Amygdala (tissue), 56 donors: ENCODE measurements around the gene SUPT6H.

Experiments used
- DNase-seq, 56 donors: peaks; one replicate each; lab custom pipeline; 2025; lab: John Stamatoyannopoulos, UW

Gene SUPT6H

DNA sequence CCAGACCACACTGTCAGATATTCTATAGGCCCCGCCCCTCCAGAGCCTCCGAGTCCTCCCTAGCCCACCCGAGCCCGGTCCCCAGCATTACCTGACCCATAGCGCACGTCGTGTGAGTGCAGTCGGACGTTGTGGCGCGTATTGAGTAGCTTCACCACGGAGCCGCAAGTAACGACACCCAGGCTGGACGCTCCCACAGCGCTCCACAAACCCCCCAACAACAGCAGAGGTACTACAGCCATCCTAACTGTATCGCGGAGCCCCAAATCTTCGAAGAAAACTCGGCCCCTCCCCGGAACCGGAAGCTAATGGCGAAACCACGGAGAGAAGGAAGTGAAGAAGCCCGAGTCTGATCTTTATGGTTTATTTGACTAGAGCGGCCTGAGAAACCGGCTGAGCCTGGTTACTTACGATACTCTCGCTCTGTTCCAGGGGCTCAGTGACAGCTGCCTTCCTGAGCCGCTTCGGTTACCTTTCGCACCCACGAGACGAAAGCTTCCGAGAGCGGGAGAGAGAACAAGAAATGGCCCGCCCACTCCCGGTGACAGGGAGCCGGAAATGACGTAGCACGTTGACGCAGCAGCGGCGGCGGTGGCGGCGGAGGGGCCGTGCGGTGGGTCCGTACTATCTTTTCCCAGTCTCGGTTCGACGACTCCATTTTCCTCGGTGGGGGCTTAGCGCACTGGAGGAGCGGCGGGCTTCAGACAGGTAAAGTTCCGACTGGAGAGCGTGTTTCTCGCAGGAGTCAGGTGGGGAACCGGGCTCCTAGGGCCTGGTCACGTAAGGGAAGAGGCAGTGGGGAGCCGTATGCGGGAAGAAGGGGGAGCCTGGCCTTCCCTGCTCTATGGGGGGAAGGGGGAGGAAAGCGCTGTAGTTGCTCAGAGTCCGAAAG, at the start of gene SUPT6H, which contains the start of gene SDF2:
Gene SUPT6H (plus strand): TSS at position 571 of the 892 bp plus-strand sequence. CDS start 11,197 bp downstream, outside the sequence.
Gene SDF2 (minus strand): TSS at position 272 of the 892 bp plus-strand sequence. CDS start 30 bp downstream, at position 242.
- DNase-seq = peak; percentile 50 to 97 (median 88)

- no peak for DNase-seq
These were observed 49.5 kb upstream of the SUPT6H start for GRCh38 chr17:28612531-28612930.

DNA sequence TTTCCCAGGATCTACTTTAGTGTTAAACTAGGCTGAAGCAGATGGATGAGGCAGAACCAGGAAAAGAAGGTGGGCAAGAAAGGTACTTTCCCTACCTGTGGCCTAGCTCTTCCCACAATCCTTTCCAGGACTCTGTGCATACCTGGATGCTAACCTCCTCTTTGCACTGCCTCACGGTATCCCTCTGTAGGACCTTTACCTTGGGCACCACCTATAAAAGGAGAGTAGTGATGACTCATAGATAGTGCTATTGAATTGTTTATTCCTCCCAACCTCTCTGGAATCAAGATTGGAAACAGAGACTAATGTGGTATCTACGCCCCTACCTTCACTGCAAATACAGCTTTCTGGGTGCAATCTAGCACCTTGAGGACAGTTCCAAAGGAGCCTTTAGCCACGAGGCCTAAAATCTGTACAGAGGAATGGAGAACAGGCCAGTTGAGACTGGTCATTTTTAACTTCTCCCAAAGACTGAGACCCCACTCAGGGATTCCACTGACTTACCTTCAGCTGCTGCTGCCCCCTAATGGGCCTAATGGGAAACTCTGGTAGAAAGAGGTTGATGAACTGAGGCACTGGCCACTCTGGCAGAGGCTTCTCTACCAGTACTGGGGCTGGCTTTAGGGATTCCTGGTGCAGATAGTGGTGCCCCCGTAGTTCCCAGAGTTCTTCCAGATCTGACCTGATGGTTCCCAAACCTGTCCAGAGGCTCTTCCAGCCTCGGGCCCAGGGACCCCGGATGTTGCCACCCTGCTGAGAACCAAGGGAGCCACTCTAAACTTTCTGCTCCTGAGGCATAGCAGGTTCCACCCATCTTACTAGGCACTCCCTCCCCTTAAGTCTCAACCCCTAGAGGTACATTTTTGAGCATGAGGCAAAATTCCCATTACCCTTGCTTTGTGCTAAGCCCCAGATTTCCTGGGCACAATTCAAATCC, 48.8 kb upstream of the SUPT6H start:
- DNase-seq = peak in 19 of 56 donors; percentile 1 to 52 (median 9)

- DNase-seq = peak in 34 of 56 donors; percentile 4 to 76 (median 26)
These were observed 48.0 kb upstream of the SUPT6H start, which contains the start of gene RSKR for GRCh38 chr17:28613931-28614381. Gene RSKR, minus strand, starts transcription at chr17:28614185. Its CDS starts 24 bp downstream, at chr17:28614161.

- no peak for DNase-seq
These were observed 46.6 kb upstream of the SUPT6H start for GRCh38 chr17:28615260-28615940.

DNA sequence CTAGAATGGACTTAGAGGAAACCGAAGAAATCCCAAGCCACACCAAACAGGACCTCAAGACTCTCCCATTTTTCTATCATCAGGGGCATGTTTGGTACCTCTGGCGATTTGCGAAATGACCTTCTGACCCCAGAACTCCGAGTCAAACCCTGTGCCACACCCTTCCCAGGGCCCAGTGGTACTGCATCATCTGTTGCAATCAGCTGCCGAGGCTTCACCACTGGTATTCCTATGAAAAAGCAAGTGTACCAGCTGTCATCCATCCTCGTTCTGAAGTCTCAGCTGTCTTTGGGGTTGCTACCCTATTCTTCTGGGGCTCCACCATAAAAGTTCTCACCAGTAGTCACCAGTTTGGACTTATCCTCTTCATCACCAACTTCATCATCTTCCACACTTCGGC, 45.7 kb upstream of the SUPT6H start:
- DNase-seq = no peak

DNA sequence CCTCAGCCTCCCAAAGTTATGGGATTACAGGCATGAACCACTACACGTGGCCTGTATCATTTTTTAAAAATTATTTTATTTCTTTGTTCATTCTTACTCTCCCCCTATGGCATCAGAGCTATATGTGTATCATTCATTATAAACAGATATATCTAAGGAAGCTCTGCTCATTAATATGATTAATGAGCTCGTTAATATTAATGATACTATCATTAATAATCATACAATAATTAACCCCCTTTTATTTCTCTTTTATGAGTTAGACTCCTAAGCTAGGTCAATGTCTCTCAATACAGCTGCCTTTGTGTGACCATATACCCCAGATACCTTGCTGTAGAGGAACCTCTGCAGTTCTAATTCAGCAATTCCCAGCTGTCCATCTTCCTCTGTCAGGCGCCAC, 43.5 kb upstream of the SUPT6H start:
- DNase-seq = no peak

GRCh38 chr17:28620010-28620409, 42.0 kb upstream of the SUPT6H start:
- no peak for DNase-seq

GRCh38 chr17:28622186-28622585, 39.8 kb upstream of the SUPT6H start:
- DNase-seq = no peak

DNA sequence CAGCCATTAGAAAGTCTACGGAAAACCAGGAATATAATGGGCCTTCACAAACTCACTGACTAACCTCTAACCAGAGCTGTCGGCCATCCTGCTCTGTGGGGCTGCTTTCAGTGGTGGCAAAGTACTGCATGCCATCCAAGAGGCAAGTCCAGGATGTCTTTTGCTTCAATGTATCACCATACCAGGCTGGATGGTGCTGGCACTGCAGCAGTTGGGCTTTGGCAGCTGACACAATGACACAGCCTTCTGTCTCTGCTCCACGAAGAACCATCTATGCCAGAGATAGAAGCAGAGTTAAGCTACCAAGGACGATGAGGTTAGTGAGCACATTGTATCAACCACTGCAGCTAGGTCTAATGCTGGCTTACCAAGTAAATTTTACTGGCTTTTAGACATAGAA, 38.3 kb upstream of the SUPT6H start:
- DNase-seq = no peak

- DNase-seq = no peak
These were observed 37.9 kb upstream of the SUPT6H start for GRCh38 chr17:28624148-28624547.

DNA sequence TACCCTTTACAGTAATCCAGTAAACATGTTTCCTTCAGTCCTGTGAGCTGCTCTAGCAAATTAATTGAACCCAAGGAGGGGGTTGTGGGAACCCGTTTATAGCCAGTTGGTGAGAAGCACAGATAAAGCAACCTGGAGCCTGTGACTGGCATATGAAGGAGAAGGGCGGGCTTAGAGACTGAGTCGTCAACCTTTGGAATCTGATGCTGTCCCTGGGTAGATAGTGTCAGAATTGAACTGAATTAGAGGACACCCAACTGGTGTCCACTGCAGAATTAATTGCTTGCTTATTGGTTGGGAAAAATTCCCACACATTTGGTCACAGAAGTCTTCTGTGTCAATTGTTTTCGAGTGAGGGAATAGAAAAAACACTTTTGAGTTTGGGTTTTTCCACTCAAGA, 35.2 kb upstream of the SUPT6H start:
- DNase-seq = no peak

GRCh38 chr17:28634206-28634865, 27.7 kb upstream of the SUPT6H start:
- DNase-seq = peak in 1 of 56 donors; percentile 8

GRCh38 chr17:28635506-28635905, 26.5 kb upstream of the SUPT6H start:
- DNase-seq = no peak

- no peak for DNase-seq
These were observed 20.4 kb upstream of the SUPT6H start for GRCh38 chr17:28641579-28641978.

- DNase-seq = peak in 23 of 56 donors; percentile 4 to 58 (median 21)
These were observed 17.8 kb upstream of the SUPT6H start for GRCh38 chr17:28643983-28644786.

DNA sequence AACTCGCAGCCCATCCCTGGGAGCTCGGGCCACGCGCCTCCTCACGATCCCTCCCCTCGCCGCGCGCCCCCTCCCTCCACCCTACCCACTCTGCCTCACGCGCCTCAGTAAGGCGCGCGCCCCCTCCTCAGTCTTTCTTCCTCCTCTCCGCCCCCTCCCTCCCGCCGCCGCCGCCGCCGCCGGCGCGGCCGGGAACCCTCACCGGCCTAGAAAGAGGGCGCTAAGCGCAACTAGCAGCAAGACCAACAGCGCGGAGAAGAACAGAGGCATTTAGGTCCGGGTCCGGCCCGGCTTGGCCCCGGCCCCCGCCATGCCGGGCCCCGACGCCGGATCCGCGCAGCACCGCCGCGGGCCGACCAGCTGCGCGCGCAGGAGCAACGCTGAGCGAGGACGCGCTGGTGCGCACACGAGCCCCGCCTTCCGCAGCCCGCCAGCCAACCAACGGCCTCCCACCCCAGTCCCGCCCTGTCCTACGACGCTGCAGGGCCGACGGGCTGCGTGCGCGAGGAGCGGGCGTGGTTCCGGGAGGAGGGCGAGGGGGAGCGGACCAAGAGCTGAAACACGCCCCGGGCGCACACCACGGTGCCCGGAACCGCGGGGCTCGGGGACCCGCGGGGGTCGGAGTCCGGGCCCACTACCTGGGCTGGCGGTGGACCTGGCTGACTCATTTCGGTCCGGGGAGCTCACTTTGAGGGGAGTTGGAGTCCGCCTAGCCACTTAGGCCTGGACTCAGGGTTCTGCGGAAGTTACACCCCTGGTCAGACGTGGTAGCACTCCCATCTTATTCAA, 17.0 kb upstream of the SUPT6H start, which contains the start of gene BLTP2:
Gene BLTP2 (minus strand): TSS at position 372 of the 789 bp plus-strand sequence. CDS start 102 bp downstream, at position 270.
- peak; percentile 49 to 97 (median 91) for DNase-seq

GRCh38 chr17:28645576-28645939, 16.4 kb upstream of the SUPT6H start:
- no peak for DNase-seq
